Measurements from ENCODE around the gene FFAR3. TPM values are rescaled to one million over a fixed set of nuclear protein-coding genes. Genes with fewer than 3 reads are reported as not detected.

FFAR3 gene
- total RNA-seq, 1 donor from 2014 or later = 0.14 TPM

DNA sequence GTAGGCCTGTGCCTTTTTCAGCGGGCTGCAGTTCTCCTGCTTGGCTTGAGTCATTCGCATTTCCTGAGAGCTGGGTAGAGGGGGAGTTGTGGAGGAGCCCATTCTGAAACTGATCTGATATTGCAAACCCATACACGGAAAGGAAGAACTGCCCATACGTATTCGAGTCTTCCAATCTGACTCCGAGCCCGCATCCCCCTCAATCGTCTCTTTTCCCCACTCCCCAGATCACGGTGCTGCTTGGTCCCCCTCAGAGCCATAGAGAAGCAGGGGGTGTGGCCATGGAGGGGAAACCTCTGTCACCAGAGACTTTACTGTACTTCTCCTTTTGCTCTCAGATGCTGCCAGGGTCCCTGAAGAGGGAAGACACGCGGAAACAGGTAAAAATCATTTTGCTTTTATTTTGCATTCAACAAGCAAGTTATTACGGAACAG lies 29.4 kb upstream of the FFAR3 start, which contains the start of gene CD22:
CD22 (plus strand) TSS at position 337 of the 435 bp plus-strand sequence. CDS start 2,854 bp downstream, outside the sequence.
- ATAC-seq (no peak), DNase-seq (ENCODE audit: missing footprints) (no peak)

DNA sequence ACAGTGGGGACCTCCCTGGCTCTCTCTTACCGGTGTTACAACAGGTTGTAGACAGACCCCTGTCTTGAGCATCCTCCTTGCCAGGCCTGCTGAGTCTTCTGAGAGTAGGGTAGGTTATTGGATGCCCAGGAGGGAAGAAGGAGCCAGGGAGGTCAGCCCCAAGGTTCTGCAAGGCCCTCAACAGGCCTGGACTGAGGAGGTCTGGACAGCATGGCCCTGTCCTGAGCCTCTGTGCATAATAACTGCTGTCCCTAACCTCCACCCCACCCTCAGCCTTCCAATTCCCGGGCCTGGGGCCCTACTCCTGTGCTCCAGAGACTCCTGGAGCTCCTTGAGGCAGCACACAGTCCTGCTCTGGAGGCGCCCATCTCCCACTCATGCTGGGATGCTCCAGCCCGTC lies 28.9 kb upstream of the FFAR3 start:
- no peak for ATAC-seq

More for the DNA sequence above, 29.4 kb upstream of the FFAR3 start, which contains the start of gene CD22:
- intact Hi-C loops (cut with DNase I) = no loop called here

DNA sequence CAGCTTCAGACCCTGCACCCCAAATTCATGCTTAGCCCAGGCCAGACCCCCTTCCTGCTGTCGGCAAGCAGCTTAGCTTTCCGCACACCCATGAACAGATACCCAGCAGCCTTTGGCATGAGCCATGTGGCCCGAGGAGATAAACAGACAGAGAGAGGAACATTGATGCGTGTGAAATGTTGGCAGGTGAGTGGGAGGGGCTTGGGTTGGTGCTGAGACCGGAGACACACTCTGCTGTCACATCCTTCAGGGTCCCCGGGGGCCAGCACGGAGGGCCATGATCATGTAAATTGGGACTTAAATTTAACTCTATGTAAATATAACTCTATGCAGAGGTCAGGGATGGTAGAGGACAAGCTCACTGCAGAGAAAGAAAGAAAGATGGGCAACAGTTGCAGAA lies 27.8 kb upstream of the FFAR3 start:
- DNase-seq (ENCODE audit: missing footprints) (no peak), ATAC-seq (no peak)
- intact Hi-C loops (cut with DNase I) = no loop called here

More for the DNA sequence above, 28.9 kb upstream of the FFAR3 start:
- intact Hi-C loops (cut with DNase I) = no loop called here
- DNase-seq (ENCODE audit: missing footprints) = no peak

DNA sequence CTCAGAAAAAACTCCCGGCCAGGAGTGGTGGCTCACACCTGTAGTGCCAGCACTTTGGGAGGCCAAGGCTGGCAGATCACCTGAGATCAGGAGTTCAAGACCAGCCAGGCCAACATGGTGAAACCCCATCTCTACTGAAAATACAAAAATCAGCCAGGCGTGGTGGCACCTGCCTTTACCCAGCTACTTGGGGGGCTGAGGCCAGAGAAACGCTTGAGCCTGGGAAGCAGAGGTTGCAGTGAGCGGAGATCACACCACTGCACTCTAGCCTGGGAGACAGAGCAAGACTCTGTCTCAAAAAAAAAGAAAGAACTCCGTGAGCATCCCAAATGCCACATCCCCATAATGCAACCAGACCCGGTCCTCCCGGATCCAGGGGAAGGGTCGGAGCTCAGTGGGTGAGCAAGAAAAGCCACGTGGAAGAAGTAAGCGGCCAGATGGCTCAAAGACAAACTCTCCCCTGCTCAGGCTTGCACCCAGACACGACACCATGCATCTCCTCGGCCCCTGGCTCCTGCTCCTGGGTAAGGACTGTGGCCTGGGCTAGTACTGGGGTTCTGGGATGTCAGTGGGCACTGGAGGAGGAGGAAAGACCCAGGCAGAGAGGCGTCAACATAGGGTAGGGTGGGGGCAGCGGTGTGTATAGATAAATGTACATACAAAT lies 26.6 kb upstream of the FFAR3 start:
- DNase-seq (ENCODE audit: missing footprints) = no peak
- intact Hi-C loops (cut with DNase I) = no loop called here
- ATAC-seq = no peak

DNA sequence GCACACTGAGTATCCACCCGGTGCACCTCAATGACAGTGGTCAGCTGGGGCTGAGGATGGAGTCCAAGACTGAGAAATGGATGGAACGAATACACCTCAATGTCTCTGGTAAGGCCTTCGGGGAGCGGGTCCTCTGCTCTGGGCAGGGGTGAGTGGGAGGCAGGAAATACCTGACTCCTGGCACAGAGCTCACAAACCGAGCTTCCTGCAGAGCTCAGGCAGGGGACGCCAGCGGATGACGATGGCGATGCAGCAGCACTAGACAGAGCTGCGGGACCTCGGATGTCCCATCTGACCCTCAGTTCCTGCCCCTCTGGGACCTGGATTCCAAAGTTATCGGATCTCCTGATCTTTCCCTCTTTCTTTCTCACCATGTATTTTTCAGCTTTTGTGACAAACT lies 25.4 kb upstream of the FFAR3 start:
- intact Hi-C loops (cut with DNase I) = no loop called here
- no peak for ATAC-seq
- DNase-seq (ENCODE audit: missing footprints) = no peak

DNA sequence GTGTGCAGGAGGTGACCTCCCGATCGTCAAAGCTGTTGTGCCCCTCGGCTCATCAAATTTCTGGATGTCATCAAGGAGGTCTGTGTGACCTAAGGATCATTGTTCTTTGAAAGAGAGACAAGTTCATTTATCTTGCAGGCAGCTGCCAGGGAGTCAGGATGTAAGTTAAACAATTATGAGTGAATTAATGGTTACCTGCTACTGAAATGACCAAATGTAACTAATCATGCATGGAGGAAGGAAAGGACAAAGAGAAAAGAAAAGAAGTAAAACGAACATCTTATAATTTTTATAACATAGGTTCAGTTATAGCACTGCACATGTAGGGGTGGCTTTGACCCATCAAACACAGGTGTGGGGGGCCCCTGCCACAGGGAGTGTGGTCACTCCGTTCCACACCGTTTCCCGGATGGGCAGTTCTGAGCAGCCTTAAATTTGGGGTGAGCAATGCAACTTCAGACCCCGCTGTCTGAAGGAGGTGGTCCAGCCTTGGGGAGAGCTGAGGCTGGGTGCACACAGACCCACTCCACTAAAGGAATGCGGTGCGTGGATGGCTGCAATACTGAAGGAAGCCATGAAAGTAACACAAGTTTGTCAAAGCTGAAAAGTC lies 24.0 kb upstream of the FFAR3 start:
- DNase-seq (ENCODE audit: missing footprints) (no peak), ATAC-seq (no peak)
- intact Hi-C loops (cut with DNase I) = no loop called here

DNA sequence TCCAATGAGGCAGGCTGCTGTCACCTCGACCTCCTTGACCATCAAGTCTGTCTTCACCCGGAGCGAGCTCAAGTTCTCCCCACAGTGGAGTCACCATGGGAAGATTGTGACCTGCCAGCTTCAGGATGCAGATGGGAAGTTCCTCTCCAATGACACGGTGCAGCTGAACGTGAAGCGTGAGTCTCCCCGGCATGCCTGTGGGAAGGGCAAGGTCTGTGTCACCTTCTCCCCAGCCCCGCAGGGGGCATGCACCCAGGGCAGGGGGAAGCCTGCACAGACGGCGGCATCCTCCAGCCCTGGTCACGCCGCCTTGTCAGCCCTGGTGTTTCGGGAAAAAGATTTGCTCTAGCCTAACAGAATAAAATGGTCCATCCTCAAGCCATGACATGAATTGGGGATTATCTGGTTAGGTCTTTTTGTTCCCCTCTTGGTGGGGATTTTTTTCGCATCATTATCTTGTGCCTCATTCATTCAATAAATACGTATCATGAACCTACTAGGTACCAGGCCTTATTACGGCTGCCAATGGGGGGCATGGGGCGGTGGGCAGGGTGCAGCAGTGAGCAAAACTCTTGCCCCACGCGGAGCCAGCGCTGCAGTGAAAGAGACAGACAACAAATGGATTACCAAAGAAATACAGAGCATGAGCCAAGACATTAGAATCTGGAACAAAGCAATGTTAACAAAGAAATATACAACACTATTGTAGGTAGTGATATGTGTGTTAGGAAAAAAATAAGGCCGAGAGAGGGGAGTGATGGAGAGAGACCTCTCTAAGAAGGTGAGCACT lies 21.9 kb upstream of the FFAR3 start:
- ATAC-seq (no peak), DNase-seq (ENCODE audit: missing footprints) (no peak)
- intact Hi-C loops (cut with DNase I) = no loop called here

DNA sequence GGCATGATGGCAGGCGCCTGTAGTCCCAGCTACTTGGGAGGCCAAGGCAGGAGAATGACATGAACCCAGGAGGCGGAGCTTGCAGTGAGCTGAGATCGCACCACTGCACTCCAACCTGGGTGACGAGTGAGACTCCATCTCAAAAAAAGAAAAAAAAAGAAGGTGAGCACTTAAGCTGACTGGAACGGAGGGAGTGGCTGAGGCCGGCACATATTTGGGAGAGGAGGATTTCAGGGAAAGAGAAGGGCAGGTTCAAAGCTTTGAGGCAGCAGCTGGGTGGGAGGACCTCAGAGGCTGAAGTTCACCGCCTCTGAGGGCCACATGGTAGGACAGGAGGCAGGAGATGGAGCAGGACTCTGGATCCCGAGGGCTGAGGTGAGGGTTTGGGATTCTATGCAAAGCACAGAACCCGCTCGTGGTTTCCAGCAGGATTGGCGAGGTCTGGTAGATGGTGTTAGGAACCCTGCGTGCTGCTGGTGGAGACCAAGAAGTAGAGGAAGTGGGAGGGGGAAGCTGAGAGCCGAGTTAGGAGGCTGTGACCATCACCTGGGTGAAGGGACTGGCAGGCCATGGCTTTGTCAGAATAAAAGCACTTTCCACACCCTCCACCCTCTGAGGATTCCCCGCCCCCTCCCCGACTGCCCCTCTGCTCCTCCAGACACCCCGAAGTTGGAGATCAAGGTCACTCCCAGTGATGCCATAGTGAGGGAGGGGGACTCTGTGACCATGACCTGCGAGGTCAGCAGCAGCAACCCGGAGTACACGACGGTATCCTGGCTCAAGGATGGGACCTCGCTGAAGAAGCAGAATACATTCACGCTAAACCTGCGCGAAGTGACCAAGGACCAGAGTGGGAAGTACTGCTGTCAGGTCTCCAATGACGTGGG lies 20.9 kb upstream of the FFAR3 start:
- DNase-seq (ENCODE audit: missing footprints) (no peak), ATAC-seq (no peak)
- intact Hi-C loops (cut with DNase I) = no loop called here

DNA sequence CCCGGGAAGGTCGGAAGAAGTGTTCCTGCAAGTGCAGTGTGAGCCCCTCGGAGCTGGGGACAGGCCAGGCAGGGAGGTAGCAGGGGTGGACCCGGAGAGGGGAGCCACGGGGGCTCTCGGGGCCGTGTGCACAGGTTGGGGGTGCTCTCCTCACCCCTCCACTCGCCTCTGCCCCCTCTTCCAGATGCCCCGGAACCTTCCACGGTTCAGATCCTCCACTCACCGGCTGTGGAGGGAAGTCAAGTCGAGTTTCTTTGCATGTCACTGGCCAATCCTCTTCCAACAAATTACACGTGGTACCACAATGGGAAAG lies 20.3 kb upstream of the FFAR3 start:
- DNase-seq (ENCODE audit: missing footprints) = no peak

DNA sequence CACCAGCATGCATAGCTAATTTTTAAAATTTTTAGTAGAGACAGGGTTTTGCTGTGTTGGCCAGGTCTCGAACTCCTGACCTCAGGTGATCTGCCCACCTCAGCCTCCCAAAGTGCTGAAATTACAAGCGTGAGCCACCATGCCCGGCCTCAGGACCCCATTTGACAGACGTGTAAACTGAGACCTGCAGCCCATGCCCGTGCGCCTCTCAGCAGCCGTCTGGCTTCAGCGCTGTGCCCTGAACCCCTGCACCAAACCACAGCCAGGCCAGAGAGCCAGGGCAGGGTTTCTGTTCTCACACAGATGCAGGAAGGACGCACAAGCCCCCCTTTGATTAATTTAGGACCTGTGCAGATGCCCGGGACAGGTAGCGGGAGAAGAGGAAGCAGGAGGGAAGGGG lies 17.8 kb upstream of the FFAR3 start:
- ATAC-seq = no peak
- intact Hi-C loops (cut with DNase I) = no loop called here
- no peak for DNase-seq (ENCODE audit: missing footprints)

More for the DNA sequence above, 20.3 kb upstream of the FFAR3 start:
- ATAC-seq = no peak
- intact Hi-C loops (cut with DNase I) = no loop called here

DNA sequence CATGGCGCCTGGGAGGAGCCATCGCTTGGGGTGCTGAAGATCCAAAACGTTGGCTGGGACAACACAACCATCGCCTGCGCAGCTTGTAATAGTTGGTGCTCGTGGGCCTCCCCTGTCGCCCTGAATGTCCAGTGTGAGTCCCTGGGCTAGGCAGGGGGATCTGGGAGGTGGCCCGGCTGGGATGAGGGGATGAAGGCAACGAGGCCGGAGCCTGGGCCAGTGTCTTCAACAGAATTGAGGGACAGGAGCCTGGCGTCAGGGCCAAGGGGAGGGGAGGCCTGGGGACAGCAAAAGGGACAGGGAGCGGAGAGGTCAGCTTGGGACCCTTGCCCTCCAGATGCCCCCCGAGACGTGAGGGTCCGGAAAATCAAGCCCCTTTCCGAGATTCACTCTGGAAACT lies 17.3 kb upstream of the FFAR3 start:
- DNase-seq (ENCODE audit: missing footprints) (no peak), ATAC-seq (no peak)
- intact Hi-C loops (cut with DNase I) = no loop called here

DNA sequence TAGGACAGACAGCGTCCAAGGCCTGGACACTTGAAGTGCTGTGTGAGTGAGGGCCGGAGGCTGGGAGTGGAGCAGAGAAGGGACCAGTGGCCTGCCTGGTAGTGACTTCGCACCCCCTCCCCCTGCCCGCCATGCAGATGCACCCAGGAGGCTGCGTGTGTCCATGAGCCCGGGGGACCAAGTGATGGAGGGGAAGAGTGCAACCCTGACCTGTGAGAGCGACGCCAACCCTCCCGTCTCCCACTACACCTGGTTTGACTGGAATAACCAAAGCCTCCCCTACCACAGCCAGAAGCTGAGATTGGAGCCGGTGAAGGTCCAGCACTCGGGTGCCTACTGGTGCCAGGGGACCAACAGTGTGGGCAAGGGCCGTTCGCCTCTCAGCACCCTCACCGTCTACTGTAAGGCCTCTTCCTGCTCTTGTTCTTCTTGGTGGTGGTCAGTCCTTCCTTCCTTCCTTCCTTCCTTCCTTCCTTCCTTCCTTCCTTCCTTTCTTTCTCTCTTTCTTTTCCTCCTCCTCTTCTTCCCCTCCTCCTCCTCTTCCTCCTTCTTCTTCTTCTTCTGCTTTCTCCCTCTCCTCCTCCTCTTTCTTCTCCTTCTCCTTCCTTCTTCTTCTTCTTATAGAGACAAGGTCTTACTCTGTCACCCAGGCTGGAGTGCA lies 16.6 kb upstream of the FFAR3 start:
- intact Hi-C loops (cut with DNase I) = no loop called here
- ATAC-seq (no peak), DNase-seq (ENCODE audit: missing footprints) (no peak)

DNA sequence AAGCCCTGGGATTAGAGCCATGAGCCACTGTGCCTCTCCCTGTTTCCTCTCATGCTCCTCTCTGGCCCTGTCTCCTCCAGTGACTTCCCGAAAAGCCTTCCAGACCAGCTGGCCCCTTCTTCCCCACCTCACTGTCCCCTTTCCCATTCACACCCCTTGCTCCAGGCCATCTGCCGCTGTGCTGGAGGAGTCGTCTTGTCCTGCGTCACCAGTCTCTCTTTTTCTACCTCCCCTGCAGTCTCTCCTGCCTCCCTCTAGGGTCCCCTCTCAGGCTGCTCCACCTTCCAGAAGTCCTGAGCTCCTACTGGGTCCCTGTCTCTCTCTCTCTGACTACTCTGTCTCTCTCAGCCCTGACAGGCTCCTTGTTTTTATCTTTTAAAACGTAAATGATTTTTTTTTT lies 15.8 kb upstream of the FFAR3 start:
- no peak for DNase-seq (ENCODE audit: missing footprints)
- no peak for ATAC-seq
- intact Hi-C loops (cut with DNase I) = no loop called here

DNA sequence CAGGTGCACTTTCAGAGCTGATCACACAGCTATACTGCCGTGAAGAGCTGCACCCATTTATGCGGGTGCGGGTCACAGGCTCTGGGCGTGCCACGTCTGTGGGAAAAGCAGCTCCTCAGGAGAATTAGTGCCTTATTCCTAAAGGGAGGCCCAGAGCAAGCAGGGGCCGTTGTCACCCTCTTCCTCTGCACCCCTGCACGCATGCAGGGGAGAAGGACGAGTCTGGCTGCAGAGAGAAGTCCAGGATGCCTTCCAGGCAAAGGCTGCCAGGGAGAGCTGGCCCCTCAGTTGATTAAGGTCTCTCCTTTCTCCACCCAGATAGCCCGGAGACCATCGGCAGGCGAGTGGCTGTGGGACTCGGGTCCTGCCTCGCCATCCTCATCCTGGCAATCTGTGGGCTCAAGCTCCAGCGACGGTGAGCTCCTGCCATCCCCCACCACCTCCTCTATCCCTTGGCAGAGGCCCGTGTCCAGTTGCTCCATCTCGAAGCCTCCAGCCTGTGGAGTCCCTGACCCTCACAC lies 13.7 kb upstream of the FFAR3 start:
- intact Hi-C loops (cut with DNase I) = no loop called here
- no peak for ATAC-seq
- no peak for DNase-seq (ENCODE audit: missing footprints)

DNA sequence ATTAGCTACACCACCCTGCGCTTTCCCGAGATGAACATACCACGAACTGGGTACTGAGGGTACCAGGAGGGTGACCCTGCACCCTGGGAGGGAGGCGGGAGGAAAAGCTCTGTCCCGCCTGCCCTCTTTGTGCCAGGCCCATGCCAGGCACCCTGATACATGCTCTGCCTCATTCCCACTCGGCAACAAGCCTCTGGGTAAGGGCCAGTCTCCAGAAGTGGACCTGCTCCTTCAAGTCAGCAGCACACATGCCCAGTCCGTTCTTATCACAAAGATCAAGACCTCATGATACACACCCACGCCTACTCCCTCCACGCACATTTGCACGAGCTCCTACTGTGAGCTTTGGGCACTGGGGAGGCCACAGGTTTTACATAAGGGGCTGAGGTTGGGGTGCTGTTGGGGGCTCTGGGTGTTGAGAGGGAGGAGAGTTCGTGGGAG lies 12.6 kb upstream of the FFAR3 start:
- intact Hi-C loops (cut with DNase I) = no loop called here
- no peak for ATAC-seq
- no peak for DNase-seq (ENCODE audit: missing footprints)

DNA sequence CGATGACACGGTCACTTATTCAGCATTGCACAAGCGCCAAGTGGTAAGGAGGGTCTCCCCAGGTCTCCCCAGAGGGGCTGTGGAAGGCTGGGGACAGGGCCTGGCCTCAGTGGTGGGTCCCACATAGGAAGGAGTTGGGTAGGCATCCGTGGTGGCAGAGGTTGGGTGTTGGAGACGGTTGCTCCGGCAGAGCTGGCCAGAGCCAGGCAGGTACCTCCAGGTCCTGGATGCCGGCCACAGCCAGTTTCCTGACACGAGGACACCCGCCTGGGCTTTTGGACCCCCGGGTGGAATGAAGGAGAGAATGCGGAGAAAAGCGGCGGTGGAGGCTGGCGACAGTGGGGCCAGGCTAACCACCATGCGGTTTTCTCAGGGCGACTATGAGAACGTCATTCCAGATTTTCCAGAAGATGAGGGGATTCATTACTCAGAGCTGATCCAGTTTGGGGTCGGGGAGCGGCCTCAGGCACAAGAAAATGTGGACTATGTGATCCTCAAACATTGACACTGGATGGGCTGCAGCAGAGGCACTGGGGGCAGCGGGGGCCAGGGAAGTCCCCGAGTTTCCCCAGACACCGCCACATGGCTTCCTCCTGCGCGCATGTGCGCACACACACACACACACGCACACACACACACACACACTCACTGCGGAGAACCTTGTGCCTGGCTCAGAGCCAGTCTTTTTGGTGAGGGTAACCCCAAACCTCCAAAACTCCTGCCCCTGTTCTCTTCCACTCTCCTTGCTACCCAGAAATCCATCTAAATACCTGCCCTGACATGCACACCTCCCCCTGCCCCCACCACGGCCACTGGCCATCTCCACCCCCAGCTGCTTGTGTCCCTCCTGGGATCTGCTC lies 11.8 kb upstream of the FFAR3 start:
- ATAC-seq = no peak
- no peak for DNase-seq (ENCODE audit: missing footprints)
- intact Hi-C loops (cut with DNase I) = no loop called here

DNA sequence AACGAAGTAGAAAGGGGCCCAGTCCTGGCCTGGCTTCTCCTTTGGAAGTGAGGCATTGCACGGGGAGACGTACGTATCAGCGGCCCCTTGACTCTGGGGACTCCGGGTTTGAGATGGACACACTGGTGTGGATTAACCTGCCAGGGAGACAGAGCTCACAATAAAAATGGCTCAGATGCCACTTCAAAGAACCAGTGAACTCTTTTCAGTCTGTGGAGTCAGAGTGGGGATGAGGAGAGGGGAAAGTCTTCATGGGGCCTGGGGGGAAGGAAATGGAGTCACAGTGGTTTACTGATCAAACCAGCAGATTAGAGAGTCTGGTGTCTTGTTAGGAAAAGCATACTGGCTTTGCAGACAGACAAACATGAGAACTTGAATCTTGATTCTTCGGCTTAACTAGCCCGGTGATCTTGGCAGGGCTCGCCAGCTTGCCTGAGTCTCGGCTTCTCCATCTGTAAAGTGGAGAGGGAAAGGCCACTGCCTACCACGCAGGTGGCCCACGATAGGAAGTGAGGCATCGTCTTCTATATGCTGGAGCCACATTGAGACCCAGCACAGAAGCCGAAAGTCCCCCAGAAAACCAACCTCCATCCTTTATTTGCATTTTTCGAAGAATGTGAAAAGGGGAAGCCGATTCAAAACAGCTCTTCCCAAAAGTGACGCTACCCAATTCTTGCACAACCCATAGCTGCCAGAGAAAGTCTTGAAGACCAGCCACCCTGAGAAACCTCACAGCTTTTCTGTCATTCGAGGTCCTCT lies 10.9 kb upstream of the FFAR3 start, which contains the start of gene FFAR1:
FFAR1 (plus strand) TSS at position 732 of the 759 bp plus-strand sequence. CDS start 3,650 bp downstream, outside the sequence.
- intact Hi-C loops (cut with DNase I) = no loop called here
- no peak for ATAC-seq
- DNase-seq (ENCODE audit: missing footprints) = no peak

Data from Right ventricle myocardium inferior (tissue), 1 donor.